ENCODE measurements around the gene NADK. TPM values are rescaled to one million over a fixed set of nuclear protein-coding genes. Genes with fewer than 3 reads are reported as not detected.
"Not testable (repeated sequence)": the region's sequence is repeated elsewhere in the genome, so short reads cannot be mapped to it uniquely, and the experiment has no call there.

The NADK gene
- total RNA-seq, 1 experiment from 2014 or later: 99.6 TPM

DNA sequence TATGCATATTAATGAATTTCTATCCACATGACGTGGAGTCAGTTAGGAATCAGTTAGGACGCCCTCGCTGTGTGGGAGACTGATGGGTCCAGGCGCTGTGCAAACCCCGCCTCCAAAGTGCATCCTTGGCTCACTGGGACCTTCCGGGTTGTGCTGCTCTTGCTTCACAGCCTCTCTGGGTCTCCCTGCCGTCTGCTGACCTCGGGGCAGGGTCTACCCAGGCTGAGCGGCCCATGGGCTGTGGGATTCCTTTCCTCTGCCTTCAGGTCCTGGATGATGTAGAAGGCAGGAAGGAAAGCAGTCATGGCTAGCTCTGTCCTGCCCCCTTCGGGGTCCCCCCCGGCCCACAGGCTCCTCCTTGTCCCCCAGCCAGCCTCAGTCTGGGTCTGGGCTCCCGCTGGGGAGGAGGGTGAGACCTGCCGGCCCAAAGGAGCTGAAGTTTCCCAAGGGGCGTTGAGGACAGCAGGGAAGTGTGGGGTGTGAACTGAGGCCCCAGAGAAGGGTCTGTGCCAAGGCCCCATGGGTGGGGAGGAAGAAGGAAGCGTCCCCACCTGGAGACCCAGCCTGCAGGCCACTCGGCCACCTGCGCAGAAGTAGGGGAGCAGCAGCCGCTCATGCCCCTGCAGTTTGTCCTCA is 29.5 kb downstream of the NADK start:
- no peak for DNase-seq (ENCODE audit: low spot score)

DNA sequence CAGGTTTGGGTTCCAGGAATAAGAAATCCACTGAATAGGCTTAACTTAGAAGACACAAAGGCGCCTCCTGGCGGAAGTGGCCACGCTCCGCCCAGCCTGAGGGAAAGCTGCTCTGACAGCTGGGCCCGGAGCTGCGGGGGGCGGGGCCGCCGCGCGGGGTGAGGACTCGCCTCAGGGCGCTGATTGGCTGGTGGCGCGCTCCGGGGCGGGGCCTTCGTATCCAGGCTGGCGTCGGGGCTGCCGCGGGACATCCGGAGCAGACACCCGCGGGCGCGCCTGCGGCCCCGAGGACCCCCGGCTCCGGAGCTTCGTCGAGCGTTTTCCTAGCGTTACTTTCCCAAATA is 31.7 kb downstream of the NADK start:
- not testable (repeated sequence) for DNase-seq (ENCODE audit: low spot score)

DNA sequence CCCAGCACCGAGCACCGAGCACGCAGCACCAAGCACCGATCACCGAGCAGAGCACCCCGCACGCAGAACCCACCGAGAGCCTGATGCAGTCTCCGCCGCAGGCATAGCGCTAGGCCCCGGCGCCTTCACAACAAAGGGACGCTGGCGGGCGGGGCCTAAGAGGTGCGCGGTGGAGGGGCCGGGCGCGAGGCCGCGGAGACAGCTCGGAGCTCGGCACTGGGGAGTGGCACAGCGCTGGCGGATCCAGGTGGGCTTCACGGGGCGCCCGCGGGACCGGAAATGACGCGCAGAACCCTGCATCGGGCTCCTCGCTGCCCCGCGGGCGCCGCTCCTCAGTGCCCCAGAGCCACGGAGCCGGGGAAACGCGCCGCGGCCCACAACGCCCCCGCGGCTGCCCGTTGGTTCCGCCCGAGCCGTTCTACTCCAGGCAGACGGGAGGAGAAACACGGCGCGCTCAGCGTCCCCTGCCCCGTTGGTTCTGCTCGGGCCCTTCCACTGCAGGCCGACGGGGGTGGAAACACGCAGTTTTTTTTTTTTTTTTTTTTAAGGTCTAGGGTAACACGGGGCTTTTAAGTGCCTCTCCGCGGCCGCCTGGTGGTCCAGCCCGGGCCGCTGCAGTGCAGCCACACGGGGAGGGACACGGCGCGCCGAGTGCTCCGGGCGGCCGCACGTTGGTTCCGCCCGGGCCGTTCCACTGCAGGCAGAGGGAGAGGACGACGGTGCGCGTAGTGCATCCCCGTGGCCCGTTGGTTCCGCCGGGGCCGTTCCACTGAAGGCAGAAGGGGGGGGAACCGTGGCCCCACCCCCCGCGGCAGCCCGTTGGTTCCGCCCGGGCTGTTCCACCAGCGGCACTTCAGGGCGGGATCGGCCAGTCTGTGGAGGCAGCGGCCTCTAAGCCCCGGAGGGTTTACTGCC is 32.4 kb downstream of the NADK start:
- DNase-seq (ENCODE audit: low spot score): peak; percentile 23

GRCh38 chr1:1742529-1742928 is 35.7 kb downstream of the NADK start:
- not testable (repeated sequence) for DNase-seq (ENCODE audit: low spot score)

DNA sequence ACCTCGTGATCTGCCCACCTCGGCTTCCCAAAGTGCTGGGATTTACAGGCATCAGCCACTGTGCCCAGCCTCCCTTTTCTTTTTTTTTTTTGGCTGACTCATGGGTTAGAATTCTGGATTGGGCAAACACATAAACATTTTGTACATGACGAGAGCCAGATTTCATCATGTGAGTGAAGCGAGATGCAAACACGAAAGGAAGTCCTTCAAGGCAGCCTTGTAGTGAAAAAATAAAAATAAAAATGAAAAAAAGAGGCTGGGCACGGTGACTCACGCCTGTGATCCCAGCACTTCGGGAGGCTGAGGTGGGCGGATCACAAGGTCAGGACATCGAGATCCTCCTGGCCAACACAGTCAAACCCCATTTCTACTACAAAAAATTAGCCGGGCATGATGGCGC is 37.3 kb downstream of the NADK start:
- not testable (repeated sequence) for DNase-seq (ENCODE audit: low spot score)

DNA sequence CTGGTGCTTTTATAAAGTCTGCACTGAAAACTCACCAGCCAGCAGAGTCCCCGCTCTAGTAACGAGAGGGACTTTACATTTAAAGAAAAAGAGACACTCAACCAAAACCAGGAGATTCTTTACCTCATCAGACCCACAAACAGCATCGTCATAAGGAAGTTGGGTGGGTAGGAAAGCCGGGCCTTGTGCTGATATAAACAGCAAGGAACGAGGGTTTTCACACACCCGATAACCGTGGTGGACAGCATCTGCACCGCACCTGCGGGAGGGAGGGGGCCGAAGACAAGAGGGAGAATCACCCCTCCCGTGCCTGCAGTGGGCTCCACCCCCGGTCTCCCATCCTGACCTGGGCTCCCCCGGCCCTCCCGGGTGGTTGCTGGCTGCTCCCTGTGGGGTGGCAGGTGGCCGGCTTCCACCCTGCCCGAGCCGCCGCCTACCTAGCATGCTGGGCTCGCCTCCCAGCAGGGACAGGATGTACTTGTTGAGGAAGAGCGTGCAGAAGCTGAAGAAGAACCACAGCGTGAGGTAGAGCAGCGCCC is 39.4 kb downstream of the NADK start:
- DNase-seq (ENCODE audit: low spot score): not testable (repeated sequence)

DNA sequence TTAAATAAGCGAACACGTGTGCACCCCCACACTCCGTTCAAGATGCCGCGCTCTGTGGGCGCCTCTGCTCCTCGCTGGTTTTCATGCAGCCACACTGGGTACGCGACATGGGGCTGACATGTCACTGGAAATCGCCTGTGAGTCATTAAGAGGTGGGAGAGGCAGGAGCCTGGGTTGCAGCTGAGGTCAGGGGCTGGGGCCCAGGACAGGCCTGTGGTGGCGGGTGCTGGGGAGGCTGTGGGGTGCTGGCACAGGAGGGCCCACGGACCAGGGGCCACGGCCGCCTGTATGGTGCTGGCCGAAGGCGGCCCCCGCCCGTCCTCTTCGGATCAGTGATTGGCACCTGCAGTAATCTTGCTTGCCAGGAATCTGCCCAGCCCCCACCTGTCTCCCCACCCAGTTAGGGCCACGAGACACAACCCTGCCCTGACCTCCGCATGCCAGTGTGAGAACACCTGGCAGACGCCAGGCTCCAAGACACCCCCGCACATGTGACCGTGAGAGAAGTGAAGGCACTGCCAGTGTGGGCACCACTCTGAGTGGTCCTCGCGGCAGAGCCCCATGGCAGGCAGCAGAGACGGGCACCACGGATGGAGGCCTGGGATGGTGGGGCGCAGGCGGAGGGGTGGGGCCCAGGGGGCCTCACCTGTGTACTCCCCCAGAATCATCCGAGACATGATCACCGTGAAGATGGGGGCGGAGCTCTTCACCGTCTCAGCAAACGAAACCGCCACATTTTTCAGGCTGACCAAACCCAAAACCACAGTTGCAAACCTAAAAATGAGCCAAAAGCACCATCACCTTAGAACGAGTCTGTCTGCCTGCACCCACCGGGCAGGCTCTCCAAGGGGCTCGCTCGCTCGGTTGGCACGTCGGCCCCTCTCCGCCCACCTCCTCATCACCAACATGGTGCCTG is 40.3 kb downstream of the NADK start:
- DNase-seq (ENCODE audit: low spot score): not testable (repeated sequence)

GRCh38 chr1:1732381-1732780 is 45.9 kb downstream of the NADK start:
- DNase-seq (ENCODE audit: low spot score): no peak

DNA sequence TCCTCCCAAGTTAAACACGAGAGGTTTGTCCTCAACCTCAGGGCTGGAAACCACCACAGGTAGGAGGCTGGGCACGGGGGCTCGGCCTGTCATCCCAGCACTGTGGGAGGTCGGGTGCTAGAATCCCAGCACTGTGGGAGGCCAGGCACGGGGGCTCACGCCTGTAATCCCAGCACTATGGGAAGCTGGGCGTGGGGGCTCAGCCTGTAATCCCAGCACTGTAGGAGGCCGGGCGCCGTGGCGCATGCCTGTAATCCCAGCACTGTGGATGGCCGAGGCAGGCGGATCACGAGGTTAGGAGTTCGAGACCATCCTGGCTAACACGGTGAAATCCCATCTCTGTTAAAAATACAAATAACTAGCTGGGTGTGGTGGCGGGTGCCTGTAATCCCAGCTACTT is 47.4 kb downstream of the NADK start:
- no peak for DNase-seq (ENCODE audit: low spot score)

GRCh38 chr1:1730230-1730629 is 48.0 kb downstream of the NADK start:
- not testable (repeated sequence) for DNase-seq (ENCODE audit: low spot score)

- DNase-seq (ENCODE audit: low spot score): not testable (repeated sequence)
Observed at GRCh38 chr1:1729116-1729816, 49.0 kb downstream of the NADK start.

- not testable (repeated sequence) for DNase-seq (ENCODE audit: low spot score)
Observed at GRCh38 chr1:1728308-1729005, 49.8 kb downstream of the NADK start.

- not testable (repeated sequence) for DNase-seq (ENCODE audit: low spot score)
Observed at GRCh38 chr1:1727131-1727651, 51.1 kb downstream of the NADK start.

GRCh38 chr1:1726088-1726487 is 52.2 kb downstream of the NADK start:
- DNase-seq (ENCODE audit: low spot score): not testable (repeated sequence)

DNA sequence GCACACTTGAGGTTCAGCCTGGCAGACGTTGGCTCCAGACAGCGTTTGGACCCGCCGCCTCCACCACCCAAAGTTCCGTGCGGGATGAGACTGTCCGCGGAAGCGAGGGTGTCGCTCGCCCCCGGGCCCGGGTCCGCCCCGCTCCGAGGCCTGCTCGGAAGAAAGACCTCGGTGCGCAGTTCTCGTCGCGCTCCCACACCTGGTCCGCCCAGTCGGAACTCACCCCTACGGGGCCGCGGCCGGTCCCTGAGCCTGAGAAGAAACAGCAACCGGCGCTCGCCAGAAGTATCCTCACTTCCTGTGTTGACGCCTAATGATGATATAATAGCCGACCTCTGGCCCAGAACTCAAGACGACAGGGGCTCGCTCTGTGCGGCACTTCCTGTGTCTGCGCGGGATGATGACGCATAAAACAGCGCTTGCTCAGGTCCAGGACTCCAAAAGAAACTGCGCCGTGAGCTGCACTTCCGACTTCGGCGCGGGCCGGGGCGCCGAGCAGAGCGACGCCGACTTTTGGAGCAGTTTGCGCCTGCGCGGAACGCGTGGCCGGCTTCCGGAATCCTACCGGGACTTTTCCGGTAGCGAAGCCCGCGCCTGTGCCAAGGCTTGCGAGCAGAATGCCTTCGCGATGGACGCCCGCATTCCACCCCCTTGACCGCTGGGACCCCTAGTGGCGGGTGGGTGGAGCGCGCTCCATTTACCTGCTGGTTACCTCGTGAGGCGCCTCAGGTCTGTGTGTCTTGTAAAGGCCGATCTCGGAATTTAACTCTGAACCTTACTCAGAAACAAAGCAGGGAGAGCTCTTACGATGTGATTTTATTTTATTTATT is 54.0 kb downstream of the NADK start, which contains the start of gene CDK11A:
Gene CDK11A (minus strand): TSS at position 323 of the 830 bp plus-strand sequence. CDS start 1,539 bp downstream, outside the sequence.
- DNase-seq (ENCODE audit: low spot score): peak; percentile 99

GRCh38 chr1:1721201-1721600 is 57.1 kb downstream of the NADK start:
- no peak for DNase-seq (ENCODE audit: low spot score)

DNA sequence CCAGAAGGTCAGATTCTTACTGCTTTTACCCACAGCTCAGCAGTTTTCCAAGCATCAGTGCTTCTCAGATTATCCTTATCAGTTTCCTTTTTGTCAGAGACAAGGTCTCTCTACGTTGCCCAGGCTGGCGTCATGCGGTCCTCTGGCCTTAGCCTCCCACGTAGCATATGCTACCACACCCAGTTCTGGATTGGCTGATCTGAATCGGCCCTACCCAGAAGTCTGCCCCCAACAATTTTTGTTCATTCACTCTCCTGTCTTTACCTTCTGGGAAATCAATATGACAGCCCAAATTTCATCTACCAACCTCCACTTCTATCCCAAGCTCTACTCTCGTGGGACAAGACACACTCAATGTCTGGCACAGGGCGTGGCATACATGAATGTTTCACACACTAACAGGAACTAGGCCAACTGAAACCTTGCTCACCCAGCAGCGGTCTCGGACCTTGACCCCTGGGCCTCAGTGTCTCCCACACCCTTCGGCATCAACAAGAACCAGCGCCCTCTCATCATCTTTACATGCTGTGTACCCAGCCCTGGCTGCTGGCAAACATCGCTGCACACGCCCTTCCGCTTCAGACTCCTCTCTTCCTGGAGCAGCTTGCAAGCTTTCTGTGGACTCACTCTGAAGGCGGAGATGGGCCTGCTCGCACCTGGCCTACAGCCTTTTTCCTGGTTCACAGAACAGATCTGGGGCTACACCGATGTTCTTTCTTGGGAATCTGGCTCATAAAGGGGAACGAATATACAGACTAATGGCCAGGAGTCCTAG is 63.0 kb downstream of the NADK start:
- DNase-seq (ENCODE audit: low spot score): not testable (repeated sequence)

- not testable (repeated sequence) for DNase-seq (ENCODE audit: low spot score)
Observed at GRCh38 chr1:1707897-1708296, 70.4 kb downstream of the NADK start.
